SKM-1 treated with dmso at 0.1 percent for 144 hours (cell line): ENCODE results near the gene RNF11.
"Not testable (repeated sequence)": the region's sequence is repeated elsewhere in the genome, so short reads cannot be mapped to it uniquely, and the experiment has no call there.

Experiments used
- DNase-seq: peaks from one replicate; lab custom pipeline; 2025; ENCODE audit not compliant: unreplicated experiment; lab: John Stamatoyannopoulos, UW

Gene RNF11, protein sequence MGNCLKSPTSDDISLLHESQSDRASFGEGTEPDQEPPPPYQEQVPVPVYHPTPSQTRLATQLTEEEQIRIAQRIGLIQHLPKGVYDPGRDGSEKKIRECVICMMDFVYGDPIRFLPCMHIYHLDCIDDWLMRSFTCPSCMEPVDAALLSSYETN

DNA sequence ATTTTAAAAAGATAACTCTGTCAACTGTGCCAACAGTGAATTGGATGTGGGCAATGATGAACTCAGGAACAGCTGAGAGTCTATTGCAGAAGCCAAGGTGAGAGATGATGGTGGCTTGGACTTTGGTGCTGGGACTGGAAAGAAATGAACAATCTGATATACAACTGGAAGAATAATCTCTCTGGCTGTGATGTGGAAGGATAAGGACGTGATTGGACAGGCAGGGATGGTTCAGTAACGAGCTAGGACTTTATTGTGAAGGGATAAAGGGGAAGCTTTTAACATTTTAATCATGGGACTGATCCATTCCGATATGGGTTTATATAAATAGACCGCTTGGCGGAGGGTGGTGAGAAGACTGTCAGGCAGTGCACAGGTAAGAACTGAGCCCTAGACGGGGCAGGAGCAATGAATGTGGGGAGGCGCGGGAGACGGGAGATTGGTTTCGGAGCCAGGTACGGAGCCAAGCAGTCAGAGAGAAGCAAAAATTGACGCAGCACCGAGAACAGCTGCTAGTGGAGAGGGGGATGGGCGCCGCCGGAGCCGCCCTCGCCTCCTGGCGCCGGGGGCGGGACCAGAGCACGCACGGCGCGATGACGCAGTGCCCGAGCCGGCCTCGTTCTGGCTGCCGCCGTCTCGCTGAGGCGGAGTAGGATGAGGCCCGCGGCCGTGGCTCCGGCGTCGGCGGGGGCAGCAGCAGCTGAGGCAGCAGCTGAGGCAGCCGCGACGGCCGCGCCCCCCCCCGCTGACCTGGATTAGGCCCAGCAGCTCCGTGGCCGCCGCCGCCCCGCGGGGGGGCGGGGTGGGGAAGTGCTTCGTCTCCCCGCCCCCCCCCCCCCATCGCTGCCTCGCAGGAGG lies at the start of gene RNF11:
RNF11 (plus strand) TSS at position 601 of the 858 bp plus-strand sequence. CDS start 484 bp downstream, outside the sequence.
- peak; percentile 67 for DNase-seq

DNA sequence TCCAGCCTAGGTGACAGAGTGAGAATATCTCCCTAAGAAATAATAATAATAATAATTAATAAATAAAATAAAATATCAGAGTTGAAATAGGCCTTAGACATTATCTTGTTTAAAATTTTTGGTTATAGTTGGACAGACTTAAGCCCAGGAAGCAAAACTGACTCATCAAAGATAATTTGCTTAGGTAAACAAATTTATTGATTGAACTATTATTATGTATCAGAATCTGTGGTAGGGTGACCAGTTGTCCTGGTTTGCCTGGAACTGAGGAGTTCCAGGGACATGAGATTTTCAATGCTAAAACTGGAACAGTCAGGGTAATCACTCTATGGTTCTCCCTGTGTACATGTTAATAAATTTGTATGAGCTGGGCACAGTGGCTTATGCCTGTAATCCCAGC lies 47.8 kb upstream of the RNF11 start:
- no peak for DNase-seq

DNA sequence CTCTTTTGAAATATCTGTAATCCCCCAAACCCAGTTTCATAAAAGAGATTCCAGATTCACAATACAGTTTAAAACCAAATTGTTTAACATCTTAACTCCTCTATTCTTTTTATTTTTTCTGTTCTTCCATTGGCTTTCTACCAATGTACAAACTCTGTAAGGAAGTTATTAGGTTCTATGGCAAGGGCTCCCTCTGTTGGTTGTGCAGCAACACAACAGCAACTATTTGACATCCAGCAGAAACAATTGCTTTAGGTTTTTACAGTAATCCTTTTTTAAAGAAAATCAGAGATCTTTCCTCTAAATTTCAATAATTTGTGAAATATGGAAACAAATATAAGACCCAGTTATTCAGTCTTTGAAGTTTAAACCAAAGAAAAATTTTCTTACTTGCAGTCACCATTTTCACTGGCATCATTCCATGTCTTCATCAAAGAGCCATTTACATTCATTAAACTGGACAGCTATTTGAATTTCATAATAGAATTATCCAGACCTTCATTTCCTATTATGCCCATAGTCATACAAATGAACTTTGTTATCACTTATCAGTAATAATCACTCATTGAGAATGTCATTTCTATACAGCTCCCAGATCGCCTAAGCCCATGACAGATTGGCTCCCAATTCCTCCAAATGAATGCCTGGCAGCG lies 46.5 kb upstream of the RNF11 start:
- peak; percentile 53 for DNase-seq

- DNase-seq, result peak; percentile 59
Measured at GRCh38 chr1:51190961-51191360, 45.1 kb upstream of the RNF11 start.

DNA sequence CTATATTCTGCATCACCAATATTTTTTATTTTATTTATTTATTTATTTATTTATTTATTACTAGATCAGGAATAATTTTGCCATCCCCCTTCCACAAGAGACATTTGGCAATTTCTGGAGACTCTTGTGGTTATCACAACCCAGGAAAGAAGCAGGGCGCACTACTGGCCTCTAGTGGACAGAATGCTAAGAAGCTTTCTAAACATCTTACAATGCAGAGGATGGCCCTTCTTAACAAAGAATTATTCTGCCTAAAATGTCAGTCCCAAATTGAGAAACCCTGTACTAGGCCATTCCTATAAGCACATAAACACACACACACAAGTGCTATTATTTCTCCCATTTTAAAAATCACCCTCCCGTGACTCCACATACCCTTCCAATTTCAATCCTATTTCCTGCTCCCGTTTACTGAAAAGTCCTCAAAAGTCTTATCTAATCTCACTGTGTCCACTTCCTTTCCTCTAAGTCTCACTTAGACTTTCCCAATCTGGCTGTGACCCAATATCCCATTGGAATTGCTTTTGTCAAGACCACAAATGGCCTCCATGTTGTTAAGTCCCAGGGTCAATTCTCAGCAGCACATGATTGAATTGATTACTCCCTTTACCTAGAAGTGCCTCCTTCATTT lies 43.7 kb upstream of the RNF11 start:
- peak; percentile 55 for DNase-seq

- no peak for DNase-seq
Measured at GRCh38 chr1:51193564-51193963, 42.5 kb upstream of the RNF11 start.

GRCh38 chr1:51203121-51203873 lies 32.8 kb upstream of the RNF11 start:
- DNase-seq, result no peak

DNA sequence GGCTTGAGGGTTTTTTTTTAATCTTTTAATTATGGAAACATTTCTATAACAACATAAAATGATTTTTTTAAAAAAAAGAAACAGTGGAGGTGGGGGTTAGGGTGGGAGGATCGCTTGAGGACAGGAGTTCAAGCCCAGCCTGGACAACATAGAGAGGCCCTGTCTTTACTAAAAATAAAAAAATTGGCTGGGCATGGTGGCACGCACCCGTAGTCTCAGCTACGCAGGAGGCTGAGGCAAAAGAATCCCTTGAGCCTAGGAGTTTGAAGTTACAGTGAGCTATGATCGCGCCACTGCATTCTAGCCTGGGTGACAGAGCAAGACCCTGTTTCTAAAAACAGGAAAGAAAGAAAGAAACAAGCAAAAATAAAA lies 32.2 kb upstream of the RNF11 start:
- DNase-seq, result no peak

DNA sequence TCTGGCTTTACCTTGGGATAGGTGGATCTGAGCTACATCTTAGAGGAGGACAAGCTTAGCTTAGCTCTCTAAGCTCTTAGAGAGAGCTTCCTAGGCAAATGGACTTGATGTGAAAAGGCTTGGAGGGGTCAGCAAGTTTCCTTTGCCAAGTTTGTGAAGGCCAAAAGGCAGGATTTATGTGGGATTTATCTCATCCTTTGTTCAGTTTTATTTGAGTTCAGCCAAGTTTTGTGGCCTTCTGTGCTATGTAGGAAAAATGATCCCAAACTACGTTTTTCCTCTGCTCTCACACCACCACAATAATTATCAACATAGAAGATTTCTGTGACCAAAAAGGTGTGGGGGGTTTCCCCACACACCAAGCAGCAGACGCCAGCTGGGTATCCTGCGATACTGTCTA lies 26.0 kb upstream of the RNF11 start:
- DNase-seq, result no peak

DNA sequence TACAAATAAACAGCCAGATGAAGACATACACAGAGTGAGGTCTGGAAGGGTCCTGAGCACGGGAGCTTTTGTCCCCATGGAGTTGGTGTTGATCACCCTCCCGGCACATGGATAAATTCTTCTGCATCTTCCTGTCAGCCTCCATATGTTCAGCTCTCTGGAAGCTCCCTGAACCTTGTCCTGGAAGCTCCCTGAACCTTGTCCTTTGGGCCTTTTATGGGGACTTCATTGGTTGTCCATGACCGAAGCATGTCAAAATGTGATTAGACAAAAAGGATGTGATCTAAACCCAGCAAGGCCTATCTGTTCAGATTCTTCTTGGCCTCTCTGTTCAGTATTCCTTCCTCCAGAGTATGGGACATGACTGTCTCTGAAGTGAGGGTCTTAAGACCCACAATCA lies 25.4 kb upstream of the RNF11 start:
- DNase-seq, result no peak

DNA sequence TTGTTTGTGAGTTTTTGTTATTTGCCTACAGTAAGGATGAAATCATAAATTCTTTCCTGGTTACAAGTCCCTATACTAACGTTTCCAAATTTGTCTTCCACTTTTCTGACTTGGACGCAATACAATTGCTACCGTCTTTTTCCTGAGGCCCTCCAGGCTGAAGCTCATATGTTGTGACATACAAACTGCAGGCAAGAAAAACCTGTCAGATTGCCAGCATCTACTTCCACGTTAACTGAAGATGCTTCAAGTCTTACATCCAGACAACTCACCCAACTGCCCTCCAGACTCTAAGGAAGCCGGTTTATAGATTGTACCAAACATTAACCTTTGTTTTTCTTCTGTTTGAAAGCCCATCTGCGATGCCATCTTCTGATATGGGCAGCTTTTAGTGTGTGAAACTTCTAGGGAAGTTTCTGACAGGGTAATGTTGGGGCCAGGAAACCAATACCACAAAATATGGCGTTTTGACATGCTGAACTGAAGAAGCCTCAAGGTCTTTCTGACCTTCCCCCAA lies 21.4 kb upstream of the RNF11 start:
- DNase-seq, result peak; percentile 67

DNA sequence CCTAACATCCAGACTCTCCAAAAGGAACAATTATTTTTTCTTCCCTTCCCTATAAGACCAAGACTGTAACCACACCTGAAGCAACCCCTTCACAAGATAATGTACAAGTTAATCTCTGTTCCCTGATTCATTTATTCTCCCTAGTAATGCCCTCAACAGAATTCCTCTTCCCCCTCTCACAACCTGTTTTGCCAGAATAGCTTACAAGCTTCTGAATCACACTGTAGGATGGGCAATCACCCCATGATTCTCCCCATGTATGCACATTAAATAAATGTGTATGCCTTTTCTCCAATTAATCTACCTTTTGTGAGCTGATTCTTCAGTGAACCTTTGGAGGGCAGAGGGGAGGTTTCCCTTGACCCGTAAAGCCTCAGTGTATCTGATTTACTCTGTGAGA lies 20.9 kb upstream of the RNF11 start:
- no peak for DNase-seq

DNA sequence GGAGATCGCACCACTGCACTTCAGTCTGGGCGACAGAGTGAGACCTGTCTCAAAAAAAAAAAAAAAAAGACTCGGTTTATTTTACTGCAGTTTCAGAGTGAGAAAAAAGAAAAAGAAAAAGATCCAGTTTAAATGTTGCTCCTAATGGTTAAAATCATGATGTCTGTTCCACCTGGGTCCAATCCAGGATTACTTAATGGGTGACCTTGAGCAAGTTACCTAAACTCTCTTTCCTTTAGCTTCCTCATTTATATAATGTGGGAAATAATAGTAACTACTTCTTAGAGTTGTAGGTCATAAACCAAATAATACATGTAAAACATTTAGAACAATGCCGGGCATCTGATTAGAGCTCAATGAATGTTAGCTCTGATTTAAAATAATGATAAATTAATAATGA lies 19.4 kb upstream of the RNF11 start:
- DNase-seq, result no peak

DNA sequence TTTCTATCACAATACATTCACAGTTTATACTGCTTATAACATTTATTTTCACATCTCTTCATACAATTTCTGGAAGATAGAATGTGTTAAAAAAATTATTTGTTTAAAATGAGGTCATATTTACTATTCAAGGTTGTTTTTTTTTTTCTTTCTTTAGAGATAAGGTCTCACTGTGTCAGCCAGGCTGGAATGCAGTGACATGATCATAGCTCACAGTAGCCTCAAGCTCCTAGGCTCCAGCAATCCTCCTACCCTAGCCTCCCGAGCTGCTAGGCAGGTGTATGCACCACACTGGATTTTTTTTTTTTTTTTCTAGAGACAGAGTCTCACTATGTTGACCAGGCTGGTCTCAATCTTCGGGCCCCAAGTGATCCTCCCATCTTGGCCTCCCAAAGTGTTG lies 19.0 kb upstream of the RNF11 start:
- DNase-seq, result no peak

DNA sequence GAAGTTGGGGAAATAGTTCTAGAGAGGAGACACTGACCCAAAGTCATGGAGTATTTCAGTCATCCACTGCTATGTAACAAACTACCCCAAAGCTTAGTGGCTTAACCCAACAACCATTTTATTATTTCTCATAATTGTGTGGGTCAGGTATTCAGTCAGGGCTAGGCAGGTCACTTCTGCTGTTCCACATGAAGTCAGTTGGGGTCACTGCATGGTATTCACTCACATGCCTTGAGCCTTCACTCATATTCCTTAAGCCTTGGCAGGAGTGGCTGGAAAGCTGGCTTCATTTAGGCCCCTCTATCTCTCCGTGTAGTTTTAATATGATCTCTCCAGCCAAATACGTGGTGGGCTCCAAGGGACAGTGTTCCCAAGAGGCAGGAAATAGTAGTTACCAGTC lies 17.5 kb upstream of the RNF11 start:
- no peak for DNase-seq

DNA sequence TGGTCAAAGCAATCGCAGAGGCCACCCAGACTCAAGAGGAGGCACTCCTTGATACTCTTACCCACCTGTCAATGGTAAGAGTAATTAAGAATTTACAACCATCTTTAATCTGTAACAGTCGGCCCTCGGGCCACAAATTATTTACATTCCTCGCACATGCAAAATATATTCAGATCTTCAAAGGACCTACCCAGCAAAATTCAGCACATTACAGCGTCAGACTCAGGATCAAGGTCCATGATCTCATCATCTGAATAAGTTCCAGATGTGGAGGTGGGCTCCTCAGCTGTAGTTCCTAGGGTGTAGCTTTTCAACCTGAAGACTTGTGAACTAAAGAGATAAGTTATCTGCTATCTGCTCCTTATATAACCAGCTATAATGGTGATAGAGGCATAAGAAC lies 17.1 kb upstream of the RNF11 start:
- no peak for DNase-seq

- DNase-seq, result not testable (repeated sequence)
Measured at GRCh38 chr1:51221529-51221928, 14.5 kb upstream of the RNF11 start.

- no peak for DNase-seq
Measured at GRCh38 chr1:51222136-51222787, 13.8 kb upstream of the RNF11 start.

GRCh38 chr1:51222809-51223208 lies 13.3 kb upstream of the RNF11 start:
- no peak for DNase-seq

DNA sequence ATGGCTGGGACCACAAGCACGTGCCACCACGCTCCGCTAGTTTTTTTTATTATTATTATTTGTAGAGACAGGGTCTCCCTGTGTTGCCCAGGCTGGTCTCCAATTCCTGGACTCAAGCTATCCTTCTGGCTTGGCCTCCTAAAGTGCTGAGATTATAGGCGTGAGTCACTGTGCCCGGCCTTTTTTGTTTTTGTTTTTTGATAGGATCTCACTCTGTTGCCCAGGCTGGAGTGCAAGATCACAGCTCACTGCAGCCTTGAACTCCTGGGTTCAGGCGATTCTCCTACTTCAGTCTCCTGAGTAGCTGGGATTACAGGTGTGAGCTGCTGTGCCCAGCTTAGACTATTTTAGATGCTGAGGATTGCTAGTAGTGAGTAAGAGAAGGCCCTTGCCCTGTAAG lies 11.8 kb upstream of the RNF11 start:
- DNase-seq, result no peak
